GM12875 (cell line): Measurements from ENCODE around the gene RHOJ.

ENCODE experiments used
- H3K4me3 ChIP-seq: one replicate; pipeline ENCODE4 v1.5.1; 2011; ENCODE audit warnings: low read depth, low read length, control low read depth
- TF ChIP-seq, protein P1 (sequence below): IDR thresholded peaks from 2 replicates; pipeline ENCODE4 v1.5.1; 2011; ENCODE audit warnings: low read depth, mild to moderate bottlenecking, control low read depth, inconsistent platforms, low read length, moderate library complexity, borderline replicate concordance; ENCODE audit not compliant: insufficient read depth

The RHOJ gene

DNA sequence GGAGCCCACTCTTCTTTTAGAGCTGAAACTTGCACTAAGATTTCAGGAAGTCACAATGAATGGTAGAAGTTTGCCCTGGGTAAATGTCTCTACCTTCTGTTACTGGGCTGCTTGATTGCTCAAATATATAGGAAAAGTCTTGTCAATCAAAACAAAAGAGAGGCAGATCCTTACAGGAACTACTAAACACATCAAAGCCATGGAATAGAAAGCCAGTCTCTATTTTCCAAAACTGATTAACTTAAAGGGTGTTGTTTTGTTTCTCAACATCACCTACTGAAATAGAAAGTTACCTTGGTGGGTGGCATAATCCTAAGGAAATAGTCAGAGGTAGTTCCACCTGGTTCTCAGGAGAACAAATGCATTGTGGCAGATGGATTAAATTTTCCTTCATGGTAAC is 114.6 kb downstream of the RHOJ start, which contains the start of gene GPHB5:
GPHB5 (minus strand) TSS at position 101 of the 400 bp plus-strand sequence. CDS start 1,086 bp downstream, outside the sequence.
- H3K4me3 ChIP-seq = no peak within 1 kb of the TSS
- TF ChIP-seq, protein P1, sequence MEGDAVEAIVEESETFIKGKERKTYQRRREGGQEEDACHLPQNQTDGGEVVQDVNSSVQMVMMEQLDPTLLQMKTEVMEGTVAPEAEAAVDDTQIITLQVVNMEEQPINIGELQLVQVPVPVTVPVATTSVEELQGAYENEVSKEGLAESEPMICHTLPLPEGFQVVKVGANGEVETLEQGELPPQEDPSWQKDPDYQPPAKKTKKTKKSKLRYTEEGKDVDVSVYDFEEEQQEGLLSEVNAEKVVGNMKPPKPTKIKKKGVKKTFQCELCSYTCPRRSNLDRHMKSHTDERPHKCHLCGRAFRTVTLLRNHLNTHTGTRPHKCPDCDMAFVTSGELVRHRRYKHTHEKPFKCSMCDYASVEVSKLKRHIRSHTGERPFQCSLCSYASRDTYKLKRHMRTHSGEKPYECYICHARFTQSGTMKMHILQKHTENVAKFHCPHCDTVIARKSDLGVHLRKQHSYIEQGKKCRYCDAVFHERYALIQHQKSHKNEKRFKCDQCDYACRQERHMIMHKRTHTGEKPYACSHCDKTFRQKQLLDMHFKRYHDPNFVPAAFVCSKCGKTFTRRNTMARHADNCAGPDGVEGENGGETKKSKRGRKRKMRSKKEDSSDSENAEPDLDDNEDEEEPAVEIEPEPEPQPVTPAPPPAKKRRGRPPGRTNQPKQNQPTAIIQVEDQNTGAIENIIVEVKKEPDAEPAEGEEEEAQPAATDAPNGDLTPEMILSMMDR = no peak

DNA sequence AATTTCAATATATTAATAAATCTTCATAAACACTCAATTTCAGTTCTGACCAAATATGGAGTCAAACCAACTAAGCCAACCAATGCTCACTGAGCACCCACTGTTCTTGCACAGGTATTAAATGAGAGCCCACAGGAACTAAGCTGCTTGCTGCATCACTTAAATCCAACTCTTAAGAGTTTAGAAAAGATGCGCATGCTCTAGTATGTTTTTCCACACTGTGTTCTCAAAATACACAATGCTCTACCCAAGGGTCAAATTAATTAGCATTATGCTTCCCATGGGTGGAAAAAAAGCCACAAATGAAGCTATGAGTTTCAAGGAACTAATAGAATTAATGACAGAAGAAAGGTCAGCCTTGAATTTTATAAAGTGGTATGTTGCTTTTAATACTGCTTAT is 118.2 kb downstream of the RHOJ start:
- H3K4me3 ChIP-seq = no peak overlapping the region
- TF ChIP-seq, protein P1 = no peak

DNA sequence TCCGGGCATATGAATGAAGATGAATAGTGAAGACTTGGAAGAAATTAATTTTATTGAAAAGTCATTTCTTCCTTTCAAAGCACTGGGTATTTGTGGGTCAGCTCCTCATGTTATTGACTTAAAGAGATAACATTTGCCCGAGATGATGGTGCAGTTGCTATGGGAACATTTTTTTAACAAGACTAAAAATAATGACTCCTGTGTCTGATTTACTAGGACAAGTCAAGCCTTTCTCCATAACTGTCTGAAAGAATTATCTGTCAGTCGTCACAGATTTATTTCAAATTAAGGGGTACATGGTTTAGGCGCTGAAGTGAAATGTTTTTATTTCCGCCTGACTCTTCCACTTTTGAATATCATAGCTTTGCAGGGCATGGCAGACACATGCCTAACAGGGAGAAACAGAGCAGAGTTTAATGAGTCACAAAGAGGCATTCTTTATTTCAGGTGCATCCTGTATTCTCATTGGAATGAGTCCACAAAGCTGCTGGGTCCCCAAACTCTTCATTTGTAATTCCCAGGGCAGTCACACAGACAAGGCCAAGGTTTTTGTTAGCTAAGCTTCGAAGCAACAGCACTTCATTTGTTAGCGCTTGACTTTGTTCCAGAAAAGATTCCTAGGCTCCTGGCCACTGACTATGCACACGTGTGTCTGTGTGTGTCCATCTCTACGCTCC is 118.8 kb downstream of the RHOJ start:
- TF ChIP-seq, protein P1 = no peak
- H3K4me3 ChIP-seq = no peak overlapping the region

DNA sequence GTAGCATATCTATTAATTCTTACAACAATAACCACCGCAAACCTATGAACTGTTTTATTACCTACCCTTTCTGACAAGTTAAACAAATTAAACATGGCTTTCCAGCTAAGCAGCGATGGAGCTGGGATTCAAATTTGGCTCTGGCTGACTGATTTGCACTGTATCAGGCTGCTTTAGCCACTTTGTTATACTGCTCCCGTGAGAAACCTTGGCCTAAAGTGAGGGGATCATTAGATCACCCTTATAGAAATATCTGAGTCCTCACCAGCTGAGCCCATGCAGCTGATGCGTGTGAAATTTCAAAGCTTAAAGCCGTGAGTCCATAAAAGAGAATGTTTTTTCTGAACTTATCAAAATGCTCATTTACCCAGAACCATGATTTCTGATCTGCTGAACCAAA is 122.6 kb downstream of the RHOJ start:
- TF ChIP-seq, protein P1 = no peak
- no peak overlapping the region for H3K4me3 ChIP-seq

DNA sequence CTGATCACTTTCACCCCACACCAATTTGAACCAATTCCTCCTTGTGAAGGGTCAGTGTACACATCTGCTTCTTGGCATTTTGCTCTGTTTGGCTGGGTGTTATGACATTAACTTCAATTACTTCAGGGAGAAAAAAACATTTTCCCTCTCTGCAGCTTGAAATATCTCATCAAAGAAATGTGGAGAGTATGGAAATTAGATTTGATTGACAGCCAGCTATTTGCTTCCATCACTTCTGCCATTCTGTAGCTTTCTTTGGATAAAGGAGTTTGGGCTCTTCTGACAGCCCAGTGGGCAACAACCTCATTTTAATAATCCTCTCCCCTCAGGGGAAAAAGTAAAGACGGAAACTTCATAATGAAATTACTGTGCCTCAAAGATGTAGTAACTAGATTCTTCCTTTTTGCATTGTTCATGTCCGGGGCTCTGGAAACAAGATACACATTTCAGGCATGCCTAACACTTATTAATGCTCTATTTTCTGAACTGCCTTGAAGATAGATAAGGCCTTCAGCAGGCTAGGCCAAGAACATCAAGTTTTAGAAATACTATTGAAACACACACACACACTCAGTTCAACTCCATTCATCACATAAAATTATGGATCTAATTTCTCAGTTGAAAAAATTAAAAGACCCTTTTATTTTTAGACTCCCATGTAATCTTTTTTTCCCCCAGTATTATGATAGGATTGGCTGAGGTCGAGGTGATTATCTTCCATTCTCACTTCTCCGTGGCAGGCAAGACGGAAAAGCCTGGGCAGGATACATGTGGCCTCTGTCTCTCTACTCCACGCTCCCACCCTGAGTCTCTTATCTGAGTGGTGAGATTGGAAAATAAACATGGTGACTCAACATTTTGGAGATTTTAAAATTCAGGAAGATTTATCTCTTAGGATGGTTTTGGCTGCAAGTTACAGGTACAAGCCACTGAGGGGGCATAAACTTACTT is 124.8 kb downstream of the RHOJ start:
- TF ChIP-seq, protein P1 = no peak
- no peak overlapping the region for H3K4me3 ChIP-seq

DNA sequence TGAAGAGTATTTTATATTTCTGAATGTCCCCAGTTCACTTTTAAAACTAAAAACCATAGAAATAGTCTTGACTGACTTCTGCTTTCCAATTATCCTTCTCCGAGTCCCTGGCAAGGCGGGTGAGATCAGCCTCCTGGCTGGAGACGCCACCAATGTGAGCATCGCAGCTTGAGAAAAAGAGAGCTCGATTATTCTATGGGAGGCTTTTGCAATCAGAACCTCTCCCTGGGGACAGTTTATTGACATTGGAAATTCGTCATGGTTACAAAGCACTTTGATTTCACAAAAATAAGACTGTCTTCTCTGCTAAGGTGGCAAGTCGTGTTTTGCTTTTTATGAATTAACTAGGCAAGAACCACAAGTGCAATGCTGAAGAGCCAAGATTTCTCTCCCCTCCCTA is 138.1 kb downstream of the RHOJ start:
- H3K4me3 ChIP-seq = no peak overlapping the region
- TF ChIP-seq, protein P1 = no peak
